ENCODE data around the gene SART1.
"Not testable (repeated sequence)": the region's sequence is repeated elsewhere in the genome, so short reads cannot be mapped to it uniquely, and the experiment has no call there.

Gene SART1

DNA sequence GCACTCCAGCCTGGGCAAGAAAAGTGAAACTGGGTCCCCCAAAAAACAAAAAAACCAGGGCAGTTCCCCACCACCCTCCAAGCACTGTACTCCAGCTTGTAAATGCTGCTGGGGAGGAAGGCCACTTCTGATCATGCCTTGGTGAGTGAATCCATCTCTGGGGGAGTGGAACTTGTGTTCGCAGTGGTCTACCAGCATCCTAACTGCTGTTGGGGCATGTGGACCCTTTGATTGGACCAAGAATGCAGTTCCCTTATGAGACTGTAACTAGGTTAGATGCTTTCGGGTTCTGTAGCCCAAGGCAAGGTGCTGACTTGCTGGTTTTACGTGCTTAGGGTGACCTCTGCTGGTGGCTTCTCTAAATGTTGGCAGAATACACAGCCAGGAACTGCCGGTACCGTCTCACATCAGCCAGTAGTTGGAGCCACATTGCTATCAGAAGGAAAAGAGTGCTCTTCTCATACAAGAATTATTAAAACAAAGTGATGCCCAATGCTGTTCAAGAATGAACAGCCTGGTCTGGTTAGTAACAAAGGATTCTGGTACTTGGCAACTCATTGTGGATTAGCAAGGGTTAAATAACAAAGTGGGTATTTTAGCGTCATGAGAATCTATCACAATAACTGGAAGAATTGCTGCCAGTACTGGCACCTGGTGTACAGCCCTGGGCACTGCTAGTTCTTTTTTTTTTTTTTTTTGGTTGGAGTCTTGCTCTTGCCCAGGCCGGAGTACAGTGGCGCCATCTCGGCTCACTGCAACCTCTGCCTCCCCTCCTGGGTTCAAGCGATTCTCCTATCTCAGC is 27.5 kb downstream of the SART1 start:
- DNase-seq (ENCODE audit: low spot score) = peak; percentile 92

- DNase-seq (ENCODE audit: low spot score) = no peak
These were observed 30.5 kb downstream of the SART1 start for GRCh38 chr11:65992056-65992455.

DNA sequence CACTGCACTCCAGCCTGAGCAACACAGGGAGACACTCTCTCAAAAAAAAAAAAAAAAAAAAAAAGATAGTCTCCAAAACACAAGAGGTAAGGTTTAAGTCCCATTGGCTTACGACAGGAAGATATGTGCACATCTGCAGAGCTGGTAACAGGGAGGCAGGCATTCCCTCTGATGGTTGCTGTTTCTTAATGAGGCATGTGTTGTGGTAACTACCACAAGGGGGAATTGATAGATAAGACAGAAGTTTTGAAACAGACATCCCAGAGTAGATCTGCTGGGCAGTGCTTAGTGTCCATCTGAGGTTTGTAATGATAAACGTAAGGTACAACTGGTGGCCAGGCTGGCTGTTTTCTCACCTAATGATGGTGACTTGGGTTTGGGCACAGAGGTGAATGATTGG is 35.8 kb downstream of the SART1 start:
- no peak for DNase-seq (ENCODE audit: low spot score)

- DNase-seq (ENCODE audit: low spot score) = peak; percentile 98
These were observed 40.6 kb downstream of the SART1 start, which contains the start of the genes BANF1 and EIF1AD for GRCh38 chr11:66001942-66002647. Gene BANF1 (plus strand): TSS chr11:66002503. CDS start chr11:66003251, 748 bp downstream. Gene EIF1AD (minus strand): TSS chr11:66002157. CDS start chr11:66000389, 1,768 bp downstream.

DNA sequence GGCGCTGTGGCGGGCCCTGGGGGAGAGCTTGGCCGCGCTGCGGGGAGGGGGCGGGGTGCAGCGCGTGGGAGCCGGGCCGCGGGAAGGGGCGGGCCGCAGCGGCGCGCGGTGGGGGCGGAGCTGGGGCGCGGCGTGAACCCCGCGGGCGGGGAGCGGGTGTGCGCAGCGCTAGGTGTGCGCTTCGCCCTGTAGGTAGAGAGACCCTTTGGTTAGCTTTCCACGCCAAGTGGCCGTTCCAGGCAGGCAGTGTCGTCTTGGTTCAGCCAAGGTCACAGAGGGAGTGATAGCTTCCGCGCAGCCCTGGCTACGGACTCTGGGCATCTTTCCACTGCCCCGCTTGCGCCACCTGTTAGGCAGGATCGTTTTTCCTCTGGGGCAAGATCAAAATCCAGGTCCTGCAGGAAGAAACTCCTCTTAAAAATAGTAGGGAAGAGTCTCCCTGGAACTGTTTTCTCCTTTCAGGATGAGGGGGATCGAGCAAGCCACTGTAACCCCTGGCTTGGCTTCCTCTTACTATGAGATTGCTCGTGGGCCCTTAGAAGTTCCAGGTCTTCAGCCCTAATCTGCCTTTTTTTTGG is 41.2 kb downstream of the SART1 start:
- no peak for DNase-seq (ENCODE audit: low spot score)

DNA sequence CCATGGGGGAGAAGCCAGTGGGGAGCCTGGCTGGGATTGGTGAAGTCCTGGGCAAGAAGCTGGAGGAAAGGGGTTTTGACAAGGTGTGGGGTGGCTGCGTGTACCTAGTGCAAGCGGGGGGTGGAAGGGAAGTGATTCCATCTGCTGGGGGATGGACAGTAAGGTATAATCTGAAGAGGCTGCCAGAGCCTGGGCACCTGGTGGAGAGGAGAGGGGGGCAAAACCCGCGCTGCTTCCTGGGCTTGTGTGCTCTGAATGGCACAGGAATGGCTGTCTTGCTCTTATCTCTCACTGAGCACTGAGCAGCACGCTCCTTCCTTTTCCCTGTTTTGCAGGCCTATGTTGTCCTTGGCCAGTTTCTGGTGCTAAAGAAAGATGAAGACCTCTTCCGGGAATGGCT is 41.8 kb downstream of the SART1 start:
- DNase-seq (ENCODE audit: low spot score) = no peak

DNA sequence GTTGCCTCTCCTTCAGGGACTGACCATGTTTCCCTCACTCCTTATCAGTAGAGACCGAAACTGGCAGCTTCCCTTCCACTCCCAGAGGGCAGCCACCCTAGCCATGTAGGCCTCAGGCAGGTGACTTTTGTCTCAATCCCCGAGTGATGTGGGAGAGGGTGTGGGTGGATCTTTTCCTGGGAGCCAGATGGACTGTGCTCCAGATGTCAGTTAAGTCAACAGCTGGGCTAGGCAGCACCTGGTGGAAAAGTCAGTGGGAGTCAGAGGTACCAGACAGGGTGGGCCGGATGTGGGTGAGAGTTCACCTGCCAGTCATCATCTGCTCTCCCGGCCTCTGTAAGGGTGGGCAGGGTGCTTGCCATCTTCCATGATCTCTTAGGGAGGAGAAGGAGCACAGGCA is 42.7 kb downstream of the SART1 start:
- DNase-seq (ENCODE audit: low spot score) = no peak

- no peak for DNase-seq (ENCODE audit: low spot score)
These were observed 44.8 kb downstream of the SART1 start for GRCh38 chr11:66006134-66006890.

- DNase-seq (ENCODE audit: low spot score) = no peak
These were observed 45.3 kb downstream of the SART1 start for GRCh38 chr11:66006891-66007176.

- no peak for DNase-seq (ENCODE audit: low spot score)
These were observed 45.7 kb downstream of the SART1 start for GRCh38 chr11:66007201-66007634.

DNA sequence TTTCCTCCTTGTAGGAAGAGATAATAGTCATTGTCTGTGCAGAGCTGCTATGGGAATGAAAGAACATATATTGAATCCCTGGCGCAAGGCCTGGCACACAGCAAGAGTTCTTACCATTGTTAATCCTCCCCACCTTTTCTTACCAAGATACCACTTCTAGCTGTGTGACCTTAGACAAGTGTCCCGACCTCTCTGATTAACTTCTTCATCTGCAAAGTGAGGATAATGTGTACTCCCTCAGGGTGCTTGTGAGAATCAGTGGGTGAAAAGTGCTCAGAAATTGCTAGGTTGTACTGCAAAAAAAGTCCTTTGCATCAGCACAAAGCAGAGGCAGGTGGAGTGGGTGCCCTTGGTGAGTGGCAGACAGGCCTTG is 46.5 kb downstream of the SART1 start:
- DNase-seq (ENCODE audit: low spot score) = no peak

- no peak for DNase-seq (ENCODE audit: low spot score)
These were observed 47.1 kb downstream of the SART1 start for GRCh38 chr11:66008468-66009101.

GRCh38 chr11:66010036-66010435 is 48.5 kb downstream of the SART1 start:
- DNase-seq (ENCODE audit: low spot score) = not testable (repeated sequence)

- DNase-seq (ENCODE audit: low spot score) = no peak
These were observed 49.8 kb downstream of the SART1 start for GRCh38 chr11:66011239-66011784.

GRCh38 chr11:66011785-66012303 is 50.3 kb downstream of the SART1 start, which contains the start of gene CST6:
Gene CST6 (plus strand): TSS chr11:66012008. CDS start chr11:66012045, 37 bp downstream.
- DNase-seq (ENCODE audit: low spot score) = no peak

DNA sequence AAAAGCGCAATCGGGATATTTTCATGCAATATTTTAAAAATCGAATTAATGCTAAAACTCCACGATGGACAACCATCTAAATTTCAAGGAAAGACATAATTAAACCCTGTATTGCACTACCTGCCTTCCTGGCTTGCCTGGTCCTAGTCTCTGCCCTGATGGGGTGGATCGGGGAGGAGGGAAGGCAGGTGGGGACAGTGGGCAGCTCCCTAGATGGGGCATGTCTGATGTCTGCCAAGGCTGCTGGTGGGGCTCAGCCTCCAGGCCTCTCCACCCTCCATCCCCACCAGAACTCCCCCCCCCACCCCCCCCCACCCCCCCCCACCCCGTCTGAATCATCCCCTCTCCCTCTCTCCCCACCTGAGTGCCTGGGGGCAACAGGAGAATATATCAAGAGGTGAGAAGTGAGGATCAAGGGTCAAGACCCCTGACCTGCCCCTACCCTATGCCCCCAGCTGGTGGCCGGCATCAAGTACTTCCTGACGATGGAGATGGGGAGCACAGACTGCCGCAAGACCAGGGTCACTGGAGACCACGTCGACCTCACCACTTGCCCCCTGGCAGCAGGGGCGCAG is 50.9 kb downstream of the SART1 start:
- no peak for DNase-seq (ENCODE audit: low spot score)

DNA sequence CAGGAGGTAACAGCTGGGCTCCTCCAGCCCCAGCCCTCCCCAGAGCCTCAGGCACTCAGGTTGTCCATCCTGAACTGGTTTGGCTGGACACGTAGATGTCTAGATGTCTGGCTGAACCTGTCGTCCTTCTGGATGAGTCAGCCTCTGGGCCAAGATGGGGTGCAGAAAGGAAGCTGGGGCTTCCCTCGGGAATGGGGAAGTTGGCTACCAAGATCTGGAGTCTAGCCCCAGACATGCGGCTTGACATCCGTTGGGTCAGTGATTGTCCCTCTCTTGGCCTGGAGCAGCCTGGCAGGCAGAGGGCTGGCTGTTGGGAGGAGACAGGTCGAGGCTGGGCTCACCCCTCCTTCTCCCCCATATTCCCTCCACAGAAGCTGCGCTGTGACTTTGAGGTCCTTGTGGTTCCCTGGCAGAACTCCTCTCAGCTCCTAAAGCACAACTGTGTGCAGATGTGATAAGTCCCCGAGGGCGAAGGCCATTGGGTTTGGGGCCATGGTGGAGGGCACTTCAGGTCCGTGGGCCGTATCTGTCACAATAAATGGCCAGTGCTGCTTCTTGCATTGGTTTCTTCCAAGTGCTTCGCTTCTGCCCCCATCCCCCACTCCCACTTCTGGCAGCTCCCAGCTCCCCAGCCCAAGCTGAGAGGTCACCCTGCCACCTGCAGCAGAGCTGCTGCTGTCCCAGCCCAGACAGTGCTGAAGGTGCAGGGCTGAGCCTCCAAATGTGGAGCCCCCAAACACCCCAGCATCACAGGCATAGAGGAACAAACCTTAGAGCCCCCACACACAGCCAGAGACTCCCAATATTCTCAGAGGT is 51.6 kb downstream of the SART1 start:
- no peak for DNase-seq (ENCODE audit: low spot score)

DNA sequence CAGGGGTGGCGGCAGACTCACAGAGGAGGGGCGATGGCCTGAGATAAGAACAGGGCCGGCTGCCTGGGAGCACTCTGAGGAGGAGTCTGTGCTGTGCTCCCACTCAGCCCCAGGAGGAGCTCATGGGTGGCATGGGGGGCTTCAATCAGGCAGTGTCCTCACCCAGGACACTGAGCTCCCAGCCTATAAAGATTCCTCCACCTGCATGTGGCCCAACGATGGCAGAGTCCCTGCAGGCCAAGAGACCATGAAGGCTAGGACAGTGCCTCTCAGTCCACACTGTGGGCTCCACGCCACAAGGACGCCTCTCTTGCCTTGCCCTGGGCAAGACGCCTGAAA is 52.2 kb downstream of the SART1 start:
- no peak for DNase-seq (ENCODE audit: low spot score)

DNA sequence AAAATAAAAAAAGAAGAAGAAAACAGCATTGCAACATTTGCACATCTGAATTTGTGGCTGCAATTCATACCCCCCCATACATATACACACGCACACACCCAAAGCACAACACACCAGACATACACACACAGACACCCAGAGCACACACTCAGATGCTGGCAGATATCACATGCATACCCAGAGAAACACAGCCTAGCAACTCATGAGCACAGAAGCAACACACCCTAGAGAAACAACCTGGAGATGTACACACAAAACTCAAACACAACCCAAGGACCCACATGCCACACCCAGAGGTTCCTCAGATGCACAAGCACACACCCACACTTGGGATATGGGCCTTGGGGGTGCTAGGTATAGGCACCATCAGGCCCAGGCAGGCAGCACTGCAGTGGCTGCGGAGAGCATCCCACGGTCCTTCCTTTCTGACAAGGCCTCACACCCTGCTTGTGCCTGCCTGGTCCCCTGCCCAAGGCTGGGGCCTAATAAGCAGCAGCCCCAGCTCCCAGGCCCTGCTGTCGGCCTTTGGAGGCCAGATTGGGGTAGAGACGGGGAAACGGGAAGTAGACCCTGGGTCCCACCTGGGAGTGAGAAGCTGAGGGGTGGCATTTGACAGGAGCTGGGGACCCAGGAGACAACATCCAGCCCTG is 53.4 kb downstream of the SART1 start:
- DNase-seq (ENCODE audit: low spot score) = no peak
